CD4-positive, alpha-beta T cell (primary cell): ENCODE data around the gene GSE1. TPM values are rescaled to one million over a fixed set of nuclear protein-coding genes. Genes with fewer than 3 reads are reported as not detected.

ENCODE experiments used
- ATAC-seq: fragments of 200-7000 bp; cut with Tn5 transposase; one replicate; pipeline ENCODE4 v1.10.0; 2022; ENCODE audit warnings: mild to moderate bottlenecking; ENCODE audit not compliant: poor library complexity
- CTCF ChIA-PET: fragments of 350-600 bp; sonication (Branson Sonifier 250); formaldehyde crosslinking; loops from one replicate; lab custom pipeline; 2021; ENCODE audit warnings: antibody characterized with exemption, inconsistent platforms; lab: Charles Lee
- POLR2A ChIA-PET: fragments of 350-600 bp; sonication (Branson Sonifier 250); formaldehyde crosslinking; loops from one replicate; lab custom pipeline; 2021; ENCODE audit warnings: antibody characterized with exemption, inconsistent platforms; lab: Charles Lee
- DNase-seq, 14 experiments: peaks; one replicate each; pipeline ENCODE4 v3.0.0-alpha.2; 2013 to 2020; ENCODE audit warnings: mixed read lengths in 2 of 14
- H3K27ac ChIP-seq, 2 donors: one replicate each; pipeline versions ENCODE4 v1.5.1 to v1.7.0; 2013; ENCODE audit warnings: low read length in 2 of 2, low read depth in 1 of 2, mild to moderate bottlenecking in 1 of 2
- H3K27me3 ChIP-seq, 2 experiments: 1 replicate in 1 of 2; 2 replicates in 1 of 2; pipeline versions ENCODE4 v1.6.1 to v1.7.0; 2013; ENCODE audit warnings: low read length in 2 of 2, control low read depth in 1 of 2, mild to moderate bottlenecking in 1 of 2, moderate library complexity in 1 of 2; ENCODE audit not compliant: insufficient read depth in 2 of 2, control insufficient read depth in 1 of 2
- H3K36me3 ChIP-seq: one replicate; pipeline ENCODE4 v1.6.1; 2013; ENCODE audit warnings: low read length, control low read depth; ENCODE audit not compliant: insufficient read depth
- H3K4me1 ChIP-seq: one replicate; pipeline ENCODE4 v1.6.1; 2013; ENCODE audit warnings: low read length, control low read depth; ENCODE audit not compliant: insufficient read depth
- H3K4me3 ChIP-seq: one replicate; pipeline ENCODE4 v1.5.1; 2013; ENCODE audit warnings: mild to moderate bottlenecking, low read length, moderate library complexity
- H3K9me3 ChIP-seq, 2 experiments: 1 replicate in 1 of 2; 2 replicates in 1 of 2; pipeline versions ENCODE4 v1.6.1 to v1.7.0; 2013; ENCODE audit warnings: low read length in 2 of 2, mild to moderate bottlenecking in 2 of 2, control low read depth in 1 of 2, moderate library complexity in 1 of 2; ENCODE audit not compliant: control insufficient read depth in 1 of 2, insufficient read depth in 1 of 2
- H3K27ac Mint-ChIP-seq: one replicate; pipeline ENCODE4 v1.8.0; 2020; ENCODE audit warnings: mixed read lengths
- H3K27me3 Mint-ChIP-seq: one replicate; pipeline ENCODE4 v1.8.0; 2021; ENCODE audit warnings: mixed read lengths
- H3K36me3 Mint-ChIP-seq: one replicate; pipeline ENCODE4 v1.8.0; 2021; ENCODE audit warnings: low read depth, mixed read lengths
- H3K4me1 Mint-ChIP-seq: one replicate; pipeline ENCODE4 v1.8.0; 2021; ENCODE audit warnings: low read depth, mixed read lengths
- H3K4me3 Mint-ChIP-seq: one replicate; pipeline ENCODE4 v1.8.0; 2020; ENCODE audit warnings: mild to moderate bottlenecking, mixed read lengths
- H3K9me3 Mint-ChIP-seq: one replicate; pipeline ENCODE4 v1.8.0; 2020; ENCODE audit warnings: mixed read lengths
- CTCF ChIP-seq: fragments of 200-600 bp; IDR thresholded peaks from one replicate; pipeline ENCODE4 v1.8.0; 2022; ENCODE audit warnings: antibody characterized with exemption, mild to moderate bottlenecking
- intact Hi-C, 2 experiments: fragments of 100-400 bp; cut with DNase I in 1 of 2; cut with micrococcal nuclease in 1 of 2; formaldehyde crosslinking; loops; one replicate each; pipeline versions ENCODE4 v1.15.1 to v1.9.0; 2023 to 2025; cut with DNase I, micrococcal nuclease
- total RNA-seq, 174 experiments: library from RNA in 2 of 174; stranded (reverse) in 2 of 174; gene quantifications; one replicate each; pipeline ENCODE4 v1.2.3 and lab custom pipeline; 2021 to 2026

GSE1 gene
- total RNA-seq, 2 experiments from 2014 or later: 11.7 to 13.7 TPM

GRCh38 chr16:85685251-85685650, 72.1 kb downstream of the GSE1 start:
- Mint-ChIP-seq H3K9me3 (no peaks in the 10 kb centered on the region), H3K4me3 (no peak overlapping the region), H3K27ac (no peak overlapping the region), H3K4me1 (peaks cover 6% of the 10 kb centered on the region), H3K36me3 (peaks cover 3% of the 10 kb centered on the region), H3K27me3 (no peaks in the 10 kb centered on the region)
- H3K4me3 ChIP-seq: no peak overlapping the region
- peaks cover 0 to 9% of the 10 kb centered on the region in 2 experiments for H3K9me3 ChIP-seq
- ChIA-PET POLR2A (no interaction called here), CTCF (interaction anchor here (0.6 kb wide), 1 partner anchor 118 kb away, joined by 3 read pairs; no protein-coding TSS in a partner anchor)
- DNase-seq: no peak
- H3K27ac ChIP-seq: no peak overlapping the region
- intact Hi-C loops: loop anchor here in 1 of 2 experiments (5.0 kb wide), 2 partner anchors 117 to 867 kb away; no protein-coding TSS in a partner anchor
- ATAC-seq: no peak
- H3K4me1 ChIP-seq: peaks cover 35% of the 10 kb centered on the region
- H3K27me3 ChIP-seq: no peaks in the 10 kb centered on the region
- H3K36me3 ChIP-seq: no peaks in the 10 kb centered on the region
- no peak for TF ChIP-seq CTCF

- H3K4me1 ChIP-seq: peaks cover 26% of the 10 kb centered on the region
- no peaks in the 10 kb centered on the region for H3K27me3 Mint-ChIP-seq
- DNase-seq (peak in 3 of 14 experiments; percentile 26 to 60 (median 28)), ATAC-seq (no peak)
- peak overlapping the region; percentile 91 for H3K4me3 Mint-ChIP-seq
- H3K9me3 Mint-ChIP-seq: no peaks in the 10 kb centered on the region
- H3K36me3 ChIP-seq: no peaks in the 10 kb centered on the region
- no peaks in the 10 kb centered on the region for H3K36me3 Mint-ChIP-seq
- no peak overlapping the region for H3K27ac Mint-ChIP-seq
- peaks cover 0 to 9% of the 10 kb centered on the region in 2 experiments for H3K9me3 ChIP-seq
- no peak overlapping the region for H3K27ac ChIP-seq
- no peak overlapping the region for H3K4me3 ChIP-seq
- POLR2A ChIA-PET: no interaction called here
- no peaks in the 10 kb centered on the region for H3K27me3 ChIP-seq
- intact Hi-C loops: loop anchor here in 1 of 2 experiments (5.0 kb wide), 2 partner anchors 115 to 865 kb away; no protein-coding TSS in a partner anchor
- CTCF ChIA-PET: no interaction called here
- TF ChIP-seq CTCF: no peak
- H3K4me1 Mint-ChIP-seq: no peaks in the 10 kb centered on the region
Observed at GRCh38 chr16:85686912-85687591, 73.9 kb downstream of the GSE1 start.

- Histone ChIP-seq H3K27ac (no peak overlapping the region), H3K9me3 (peaks cover 0 to 9% of the 10 kb centered on the region in 2 experiments), H3K27me3 (no peaks in the 10 kb centered on the region), H3K4me1 (peaks cover 26% of the 10 kb centered on the region), H3K36me3 (no peaks in the 10 kb centered on the region), H3K4me3 (peak overlapping the region; percentile 57)
- intact Hi-C loops: loop anchor here in 1 of 2 experiments (1.0 to 5.0 kb wide), 3 partner anchors 30 to 864 kb away; no protein-coding TSS in a partner anchor
- Mint-ChIP-seq H3K9me3 (no peaks in the 10 kb centered on the region), H3K4me3 (peak overlapping the region; percentile 91), H3K27me3 (no peaks in the 10 kb centered on the region), H3K4me1 (no peaks in the 10 kb centered on the region), H3K27ac (peak overlapping the region; percentile 61), H3K36me3 (no peaks in the 10 kb centered on the region)
- ChIA-PET POLR2A (no interaction called here), CTCF (no interaction called here)
- TF ChIP-seq CTCF: no peak
- DNase-seq (no peak), ATAC-seq (no peak)
Observed at GRCh38 chr16:85687651-85688471, 74.7 kb downstream of the GSE1 start.
